Activated CD4-positive, alpha-beta T cell treated with anti-CD3 and anti-CD28 coated beads, Interleukin-2, amount 50 U/mL, for 24 hours (primary cell): Measurements from ENCODE around the gene SP140L.
A peak's percentile ranks its signal among the peaks of the same experiment; 100 is the strongest.
"Not testable (repeated sequence)": the region's sequence is repeated elsewhere in the genome, so short reads cannot be mapped to it uniquely, and the experiment has no call there.

ENCODE experiments used
- DNase-seq, 2 donors: peaks; one replicate each; pipeline ENCODE4 v3.0.0-alpha.2; 2020; ENCODE audit warnings: low read depth in 1 of 2, low spot score in 1 of 2

Gene SP140L

GRCh38 chr2:230417436-230417835 is 90.4 kb downstream of the SP140L start:
- DNase-seq = no peak

GRCh38 chr2:230418341-230419016 is 91.5 kb downstream of the SP140L start:
- no peak for DNase-seq

GRCh38 chr2:230419181-230419580 is 92.2 kb downstream of the SP140L start:
- no peak for DNase-seq

- no peak for DNase-seq
Observed at GRCh38 chr2:230422149-230422548, 95.2 kb downstream of the SP140L start.

GRCh38 chr2:230423851-230424458 is 97.0 kb downstream of the SP140L start:
- DNase-seq = no peak

GRCh38 chr2:230425377-230425776 is 98.4 kb downstream of the SP140L start:
- no peak for DNase-seq

GRCh38 chr2:230429513-230429912 is 102.5 kb downstream of the SP140L start:
- DNase-seq = no peak

- no peak for DNase-seq
Observed at GRCh38 chr2:230430957-230431910, 104.2 kb downstream of the SP140L start.

- no peak for DNase-seq
Observed at GRCh38 chr2:230434677-230435324, 107.8 kb downstream of the SP140L start.

- DNase-seq = no peak
Observed at GRCh38 chr2:230435431-230435830, 108.4 kb downstream of the SP140L start.

GRCh38 chr2:230439121-230439520 is 112.1 kb downstream of the SP140L start:
- DNase-seq = not testable (repeated sequence)

- DNase-seq = no peak
Observed at GRCh38 chr2:230439590-230439989, 112.6 kb downstream of the SP140L start.

- peak in 1 of 2 donors; percentile 38 for DNase-seq
Observed at GRCh38 chr2:230441227-230441897, 114.4 kb downstream of the SP140L start.

GRCh38 chr2:230443541-230443940 is 116.5 kb downstream of the SP140L start:
- no peak for DNase-seq

GRCh38 chr2:230444832-230445231 is 117.8 kb downstream of the SP140L start:
- no peak for DNase-seq

- no peak for DNase-seq
Observed at GRCh38 chr2:230447036-230447435, 120.0 kb downstream of the SP140L start.

- peak in 1 of 2 donors; percentile 35 for DNase-seq
Observed at GRCh38 chr2:230447455-230448451, 120.8 kb downstream of the SP140L start.

- DNase-seq = no peak
Observed at GRCh38 chr2:230449901-230450467, 123.0 kb downstream of the SP140L start.

GRCh38 chr2:230453006-230453405 is 126.0 kb downstream of the SP140L start:
- DNase-seq = no peak
